Breast epithelium (tissue), 3 donors: ENCODE data around the gene LCAT.

Experiments
- CTCF ChIP-seq, 3 donors: fragments of 450-650 bp; IDR thresholded peaks; one replicate each; pipeline ENCODE4 v1.5.1; 2016 to 2017; ENCODE audit warnings: antibody characterized with exemption in 3 of 3, mild to moderate bottlenecking in 3 of 3, moderate library complexity in 3 of 3
- POLR2A ChIP-seq: fragments of 450-650 bp; IDR thresholded peaks from one replicate; pipeline ENCODE4 v1.6.1; 2016; ENCODE audit warnings: antibody characterized with exemption, mild to moderate bottlenecking, moderate library complexity
- POLR2AphosphoS5 ChIP-seq, 3 donors: sonication (generic); formaldehyde crosslinking; IDR thresholded peaks; one replicate each; pipeline ENCODE4 v1.6.1; 2017; ENCODE audit warnings: antibody characterized with exemption in 3 of 3

GRCh38 chr16:67976205-67976604, 32.3 kb upstream of the LCAT start:
- TF ChIP-seq CTCF (IDR thresholded peaks at IDR 0.05), result no peak
- TF ChIP-seq POLR2AphosphoS5 (IDR thresholded peaks at IDR 0.05), result no peak
- TF ChIP-seq POLR2A, result no peak
